Endothelial cell of umbilical vein (primary cell): Measurements from ENCODE around the gene CREM. TPM values are rescaled to one million over a fixed set of nuclear protein-coding genes. Genes with fewer than 3 reads are reported as not detected.

Experiments
- BruUV-seq: library from RNA; stranded (reverse); fragments of 400-500 nt; replicated peaks from 2 replicates; lab custom pipeline; 2021; lab: Mats Ljungman, UMichigan
- CTCF ChIA-PET: fragments of 300-600, 350-600 bp; sonication (Branson Sonifier 250); formaldehyde crosslinking; loops from one replicate; lab custom pipeline; 2021; ENCODE audit warnings: antibody characterized with exemption, inconsistent platforms; lab: Charles Lee
- POLR2A ChIA-PET: fragments of 300-600, 350-600 bp; sonication (Branson Sonifier 250); formaldehyde crosslinking; loops from one replicate; lab custom pipeline; 2021; ENCODE audit warnings: antibody characterized with exemption, inconsistent platforms; lab: Charles Lee
- DNase-seq: peaks from one replicate; pipeline ENCODE4 v3.0.0-alpha.2; 2011; ENCODE audit warnings: low read depth, low spot score
- FAIRE-seq: peaks from 2 replicates; lab custom pipeline; 2011; peaks lifted over from hg19 to GRCh38; lab: Jason Lieb, UNC
- H2AFZ ChIP-seq: 2 replicates; pipeline ENCODE4 v1.6.0; 2012; ENCODE audit warnings: low read depth, low read length, control low read depth, inconsistent platforms
- H3K27ac ChIP-seq: 2 replicates; pipeline ENCODE4 v1.5.1; 2011; ENCODE audit warnings: low read depth, mild to moderate bottlenecking, control low read depth, low read length, moderate library complexity; ENCODE audit not compliant: insufficient read depth
- H3K27me3 ChIP-seq, 2 experiments: 2 replicates each; pipeline versions ENCODE4 v1.6.0 to v1.6.1; 2011; ENCODE audit warnings: low read length in 2 of 2, mixed read lengths in 1 of 2; ENCODE audit not compliant: control insufficient read depth in 2 of 2, insufficient read depth in 2 of 2
- H3K36me3 ChIP-seq, 2 experiments: 2 replicates in 1 of 2; 3 replicates in 1 of 2; pipeline ENCODE4 v1.5.1; 2011; ENCODE audit warnings: low read length in 2 of 2, mild to moderate bottlenecking in 1 of 2, moderate library complexity in 1 of 2; ENCODE audit not compliant: control insufficient read depth in 2 of 2, insufficient read depth in 2 of 2; ENCODE audit errors: extremely low read depth in 1 of 2
- H3K4me1 ChIP-seq: 3 replicates; pipeline ENCODE4 v1.5.1; 2011; ENCODE audit warnings: mild to moderate bottlenecking, low read length; ENCODE audit not compliant: control insufficient read depth, insufficient read depth; ENCODE audit errors: extremely low read depth
- H3K4me2 ChIP-seq: 2 replicates; pipeline ENCODE4 v1.6.1; 2011; ENCODE audit warnings: low read length, control low read depth, mixed read lengths; ENCODE audit not compliant: insufficient read depth
- H3K4me3 ChIP-seq, 3 experiments: fragments of 200-600 bp in 1 of 3; sonication (generic), shearing (Covaris generic) in 1 of 3; replicated peaks in 1 of 3; 2 replicates each; pipeline ENCODE4 v1.5.1; 2011 to 2016; ENCODE audit warnings: control low read depth in 3 of 3, low read length in 3 of 3, mild to moderate bottlenecking in 2 of 3, inconsistent platforms in 1 of 3, low read depth in 1 of 3, moderate library complexity in 1 of 3; ENCODE audit not compliant: insufficient read depth in 1 of 3
- H3K79me2 ChIP-seq: 2 replicates; pipeline ENCODE4 v1.6.0; 2012; ENCODE audit warnings: low read length, inconsistent platforms; ENCODE audit not compliant: control insufficient read depth, insufficient read depth
- H3K9ac ChIP-seq: replicated peaks from 2 replicates; pipeline ENCODE3; 2011; ENCODE audit warnings: low read length, control low read depth; ENCODE audit not compliant: insufficient read depth; ENCODE audit errors: extremely low read depth
- H3K9me1 ChIP-seq: replicated peaks from 3 replicates; pipeline ENCODE4 v1.6.0; 2011; ENCODE audit warnings: mild to moderate bottlenecking, low read length; ENCODE audit not compliant: control insufficient read depth, insufficient read depth; ENCODE audit errors: extremely low read depth
- H3K9me3 ChIP-seq: replicated peaks from 2 replicates; pipeline ENCODE4 v1.5.1; 2012; ENCODE audit warnings: low read length, inconsistent platforms; ENCODE audit not compliant: control insufficient read depth, insufficient read depth
- H4K20me1 ChIP-seq: replicated peaks from 2 replicates; pipeline ENCODE3; 2011; ENCODE audit warnings: mild to moderate bottlenecking, low read length; ENCODE audit not compliant: control insufficient read depth, insufficient read depth; ENCODE audit errors: extremely low read depth
- CTCF ChIP-seq, 2 donors: IDR thresholded peaks; 1 replicate in 1 of 2; 2 replicates in 1 of 2; pipeline ENCODE4 v1.5.1; 2011; ENCODE audit warnings: low read length in 2 of 2, mild to moderate bottlenecking in 2 of 2, moderate library complexity in 2 of 2, control low read depth in 1 of 2, inconsistent platforms in 1 of 2, low read depth in 1 of 2; ENCODE audit not compliant: insufficient read depth in 1 of 2; ENCODE audit errors: extremely low read depth in 1 of 2
- EZH2 ChIP-seq: IDR thresholded peaks from 2 replicates; pipeline ENCODE4 v1.6.1; 2012; ENCODE audit warnings: borderline replicate concordance, low read depth, mild to moderate bottlenecking, moderate library complexity, low read length, inconsistent platforms; ENCODE audit not compliant: severe bottlenecking
- FOS ChIP-seq: IDR thresholded peaks from 2 replicates; pipeline ENCODE4 v1.6.1; 2011; ENCODE audit warnings: mild to moderate bottlenecking, low read length, moderate library complexity, borderline replicate concordance; ENCODE audit not compliant: insufficient read depth
- JUN ChIP-seq: IDR thresholded peaks from 2 replicates; pipeline ENCODE4 v1.6.1; 2011; ENCODE audit warnings: borderline replicate concordance, low read depth; ENCODE audit not compliant: insufficient read length, insufficient read depth
- MAX ChIP-seq: IDR thresholded peaks from 2 replicates; pipeline ENCODE4 v1.6.1; 2011; ENCODE audit not compliant: insufficient read depth, insufficient read length
- MYC ChIP-seq: IDR thresholded peaks from one replicate; pipeline ENCODE4 v1.6.1; 2011; ENCODE audit warnings: mild to moderate bottlenecking, low read depth, low read length
- POLR2A ChIP-seq: IDR thresholded peaks from 2 replicates; pipeline ENCODE4 v1.6.1; 2012; ENCODE audit warnings: low read depth, mild to moderate bottlenecking, control low read depth, low read length
- POLR2AphosphoS5 ChIP-seq: IDR thresholded peaks from 2 replicates; pipeline ENCODE4 v1.6.1; 2012; ENCODE audit warnings: low read depth, mild to moderate bottlenecking, control low read depth, low read length, moderate library complexity; ENCODE audit not compliant: insufficient read depth
- dilution Hi-C: fragments of 300-500 bp; cut with MboI; formaldehyde crosslinking; loops from one replicate; pipeline ENCODE4 v1.15.0; 2019; ENCODE audit warnings: low sequenced_read_pairs; ENCODE audit not compliant: extremely low pct_ligation_motif_present
- intact Hi-C: fragments of 100-400 bp; cut with micrococcal nuclease; formaldehyde crosslinking; loops from one replicate; pipeline ENCODE4 v1.10.0; 2022
- polyA plus RNA-seq, 4 experiments: library from polyadenylated mRNA; depleted of rRNA in 3 of 4; stranded (reverse) in 3 of 4; unstranded in 1 of 4; fragments of >200 nt; gene quantifications; 2 replicates each; pipeline versions ENCODE4 v1.2.1 to v1.2.3, GENCODE V29; 2011 to 2012; ENCODE audit warnings: missing spikeins in 1 of 4
- total RNA-seq: library from RNA; stranded (reverse); gene quantifications from 2 replicates; pipeline ENCODE4 v1.2.3, GENCODE V29; 2021

Gene CREM
- total and polyA plus RNA-seq, 2 donors (not counting 3 experiments of a cell fraction or from before 2014, with no cell fraction given) = 35.5 to 39.8 TPM

- POLR2A ChIA-PET = no interaction called here
These were observed 88.5 kb downstream of the CREM start for GRCh38 chr10:35215107-35215506.

GRCh38 chr10:35216303-35216905 is 89.8 kb downstream of the CREM start:
- Histone ChIP-seq H3K9ac (no peak overlapping the region), H3K9me3 (no peaks in the 10 kb centered on the region), H2AFZ (no peak overlapping the region), H4K20me1 (no peaks in the 10 kb centered on the region), H3K9me1 (no peaks in the 10 kb centered on the region), H3K36me3 (no peaks in the 10 kb centered on the region), H3K4me1 (peaks cover 3% of the 10 kb centered on the region), H3K79me2 (no peaks in the 10 kb centered on the region), H3K4me3 (no peak overlapping the region), H3K27me3 (no peaks in the 10 kb centered on the region), H3K27ac (no peak overlapping the region), H3K4me2 (no peak overlapping the region)
- no peak for TF ChIP-seq FOS
- no peak for TF ChIP-seq MAX
- TF ChIP-seq CTCF (IDR thresholded peaks at IDR 0.05; ENCODE audit: extremely low read depth in 1 of 2, insufficient read depth in 1 of 2, low read depth in 1 of 2, low read length in 2 of 2) = no peak
- TF ChIP-seq MYC = no peak
- no peak for TF ChIP-seq POLR2A
- TF ChIP-seq EZH2 = no peak
- TF ChIP-seq POLR2AphosphoS5 = no peak
- ChIA-PET POLR2A (no interaction called here), CTCF (interaction anchor here (0.6 to 7.4 kb wide), 21 partner anchors 7 to 1665 kb away, joined by 3 to 103 read pairs (median 5); partner anchors contain the start of gene CREM)
- intact Hi-C loops (loop anchor here (5.0 to 10.0 kb wide), 2 partner anchors 402 to 549 kb away; partner anchors contain the start of gene PARD3), dilution Hi-C loops (loop anchor here (25.0 kb wide), 1 partner anchor 104 kb away; no protein-coding TSS in a partner anchor)
- DNase-seq = peak; percentile 33
- no TSS peak for BruUV-seq
- FAIRE-seq = no peak

More at GRCh38 chr10:35215107-35215506, 88.5 kb downstream of the CREM start:
- Histone ChIP-seq H3K9me1 (no peaks in the 10 kb centered on the region), H3K4me3 (no peak overlapping the region), H3K27ac (no peak overlapping the region), H3K27me3 (no peaks in the 10 kb centered on the region), H3K4me2 (no peak overlapping the region), H3K36me3 (peaks cover 0 to 5% of the 10 kb centered on the region in 2 experiments), H3K9ac (no peak overlapping the region), H3K4me1 (peaks cover 3% of the 10 kb centered on the region), H3K79me2 (no peaks in the 10 kb centered on the region), H2AFZ (no peak overlapping the region), H3K9me3 (no peaks in the 10 kb centered on the region), H4K20me1 (no peaks in the 10 kb centered on the region)
- CTCF ChIA-PET = interaction anchor here (1.3 to 7.4 kb wide), 3 partner anchors 89 to 94 kb away, joined by 3 to 103 read pairs (median 56); partner anchors contain the start of gene CREM
- no peak for DNase-seq
- no peak for TF ChIP-seq FOS
- no peak for TF ChIP-seq JUN
- no peak for FAIRE-seq
- dilution Hi-C loops (loop anchor here (25.0 kb wide), 1 partner anchor 103 kb away; no protein-coding TSS in a partner anchor), intact Hi-C loops (loop anchor here (5.0 to 10.0 kb wide), 2 partner anchors 400 to 548 kb away; partner anchors contain the start of gene PARD3)
- BruUV-seq = no TSS peak
